ENCODE measurements around the gene DNM2. TPM values are rescaled to one million over a fixed set of nuclear protein-coding genes. Genes with fewer than 3 reads are reported as not detected.

Gene DNM2
- total RNA-seq, 1 experiment from 2014 or later = 59.5 TPM

GRCh38 chr19:10701955-10702525 is 15.8 kb upstream of the DNM2 start:
- Histone ChIP-seq H3K9me3 (replicated peaks) (no peaks in the 10 kb centered on the region), H3K27me3 (no peaks in the 10 kb centered on the region), H3K4me1 (peaks cover 2% of the 10 kb centered on the region; the same call in 1 of the 2 replicates), H3K36me3 (no peaks in the 10 kb centered on the region), H3K27ac (peak overlapping the region; percentile 57), H3K4me3 (peak overlapping the region; percentile 70)
- peak; percentile 64 to 65 for DNase-seq

- Histone ChIP-seq H3K27ac (no peak overlapping the region), H3K4me3 (no peak overlapping the region), H3K4me1 (peaks cover 2% of the 10 kb centered on the region; the same call in 1 of the 2 replicates), H3K36me3 (no peaks in the 10 kb centered on the region), H3K9me3 (replicated peaks) (no peaks in the 10 kb centered on the region), H3K27me3 (no peaks in the 10 kb centered on the region)
- peak; percentile 27 to 46 for DNase-seq
Measured at GRCh38 chr19:10706990-10707389, 10.9 kb upstream of the DNM2 start.

- H3K4me1 ChIP-seq = 0 out of 2 replicates have a peak, but pooled peaks cover 2% of the 10 kb centered on the region
- H3K27me3 ChIP-seq = no peaks in the 10 kb centered on the region
- H3K9me3 ChIP-seq (replicated peaks) = no peaks in the 10 kb centered on the region
- H3K36me3 ChIP-seq = no peaks in the 10 kb centered on the region
- H3K4me3 ChIP-seq = no peak overlapping the region
- DNase-seq = no peak
- no peak overlapping the region for H3K27ac ChIP-seq
Measured at GRCh38 chr19:10707440-10707839, 10.4 kb upstream of the DNM2 start.

GRCh38 chr19:10708291-10708690 is 9.6 kb upstream of the DNM2 start:
- no peaks in the 10 kb centered on the region for H3K4me1 ChIP-seq
- DNase-seq = no peak
- H3K27ac ChIP-seq = no peak overlapping the region

GRCh38 chr19:10712045-10712444 is 5.8 kb upstream of the DNM2 start:
- Histone ChIP-seq H3K36me3 (no peaks in the 10 kb centered on the region), H3K4me1 (no peaks in the 10 kb centered on the region), H3K9me3 (replicated peaks) (no peaks in the 10 kb centered on the region), H3K27ac (no peak overlapping the region), H3K27me3 (no peaks in the 10 kb centered on the region), H3K4me3 (no peak overlapping the region)
- DNase-seq = no peak

More at GRCh38 chr19:10708291-10708690, 9.6 kb upstream of the DNM2 start:
- Histone ChIP-seq H3K36me3 (no peaks in the 10 kb centered on the region), H3K4me3 (no peak overlapping the region), H3K27me3 (no peaks in the 10 kb centered on the region), H3K9me3 (replicated peaks) (no peaks in the 10 kb centered on the region)

GRCh38 chr19:10712754-10713153 is 5.1 kb upstream of the DNM2 start:
- Histone ChIP-seq H3K27ac (no peak overlapping the region), H3K4me3 (no peak overlapping the region), H3K9me3 (replicated peaks) (no peaks in the 10 kb centered on the region), H3K27me3 (no peaks in the 10 kb centered on the region), H3K4me1 (no peaks in the 10 kb centered on the region), H3K36me3 (no peaks in the 10 kb centered on the region)
- no peak for DNase-seq

GRCh38 chr19:10713317-10713716 is 4.6 kb upstream of the DNM2 start:
- Histone ChIP-seq H3K36me3 (no peaks in the 10 kb centered on the region), H3K4me1 (no peaks in the 10 kb centered on the region), H3K27me3 (no peaks in the 10 kb centered on the region), H3K9me3 (replicated peaks) (no peaks in the 10 kb centered on the region), H3K27ac (no peak overlapping the region), H3K4me3 (no peak overlapping the region)
- DNase-seq = no peak

GRCh38 chr19:10717054-10717355 is 874 bp upstream of the DNM2 start:
- H3K9me3 ChIP-seq (replicated peaks) = no peaks in the 10 kb centered on the region
- no peaks in the 10 kb centered on the region for H3K27me3 ChIP-seq
- no peak for DNase-seq
- H3K27ac ChIP-seq = no peak overlapping the region
- H3K4me3 ChIP-seq = no peak overlapping the region
- H3K4me1 ChIP-seq = no peaks in the 10 kb centered on the region
- H3K36me3 ChIP-seq = no peaks in the 10 kb centered on the region

GRCh38 chr19:10718205-10719196 is 622 bp downstream of the DNM2 start:
- DNase-seq = peak; percentile 57 to 58
- H3K4me3 ChIP-seq = peak overlapping the region; percentile 83
- no peaks in the 10 kb centered on the region for H3K36me3 ChIP-seq
- peak overlapping the region; percentile 55; the same call in 1 of the 2 replicates for H3K27ac ChIP-seq
- H3K4me1 ChIP-seq = no peaks in the 10 kb centered on the region
- H3K9me3 ChIP-seq (replicated peaks) = no peaks in the 10 kb centered on the region
- no peaks in the 10 kb centered on the region for H3K27me3 ChIP-seq

- H3K27me3 ChIP-seq = no peaks in the 10 kb centered on the region
- no peaks in the 10 kb centered on the region for H3K36me3 ChIP-seq
- H3K9me3 ChIP-seq (replicated peaks) = no peaks in the 10 kb centered on the region
- peak overlapping the region; percentile 83 for H3K4me3 ChIP-seq
- H3K4me1 ChIP-seq = no peaks in the 10 kb centered on the region
- no peak overlapping the region for H3K27ac ChIP-seq
- DNase-seq = no peak
Measured at GRCh38 chr19:10719466-10719961, 1.6 kb downstream of the DNM2 start.

GRCh38 chr19:10720607-10721125 is 2.8 kb downstream of the DNM2 start:
- no peaks in the 10 kb centered on the region for H3K27me3 ChIP-seq
- no peak overlapping the region for H3K27ac ChIP-seq
- H3K4me3 ChIP-seq = no peak overlapping the region
- no peaks in the 10 kb centered on the region for H3K36me3 ChIP-seq
- H3K4me1 ChIP-seq = no peaks in the 10 kb centered on the region
- no peaks in the 10 kb centered on the region for H3K9me3 ChIP-seq (replicated peaks)
- no peak for DNase-seq

GRCh38 chr19:10723591-10723990 is 5.7 kb downstream of the DNM2 start:
- no peak for DNase-seq
- Histone ChIP-seq H3K9me3 (replicated peaks) (no peaks in the 10 kb centered on the region), H3K27ac (no peak overlapping the region), H3K4me3 (no peak overlapping the region), H3K4me1 (no peaks in the 10 kb centered on the region), H3K27me3 (no peaks in the 10 kb centered on the region), H3K36me3 (no peaks in the 10 kb centered on the region)

- Histone ChIP-seq H3K27me3 (no peaks in the 10 kb centered on the region), H3K4me1 (no peaks in the 10 kb centered on the region), H3K9me3 (replicated peaks) (no peaks in the 10 kb centered on the region), H3K4me3 (no peak overlapping the region), H3K36me3 (no peaks in the 10 kb centered on the region), H3K27ac (no peak overlapping the region)
- no peak for DNase-seq
Measured at GRCh38 chr19:10724573-10725071, 6.7 kb downstream of the DNM2 start.

GRCh38 chr19:10725415-10725814 is 7.5 kb downstream of the DNM2 start:
- H3K4me3 ChIP-seq = no peak overlapping the region
- no peaks in the 10 kb centered on the region for H3K9me3 ChIP-seq (replicated peaks)
- no peaks in the 10 kb centered on the region for H3K36me3 ChIP-seq
- DNase-seq = no peak
- H3K27me3 ChIP-seq = no peaks in the 10 kb centered on the region
- H3K4me1 ChIP-seq = no peaks in the 10 kb centered on the region
- H3K27ac ChIP-seq = no peak overlapping the region

GRCh38 chr19:10726268-10726667 is 8.4 kb downstream of the DNM2 start:
- Histone ChIP-seq H3K27ac (no peak overlapping the region), H3K27me3 (no peaks in the 10 kb centered on the region), H3K9me3 (replicated peaks) (no peaks in the 10 kb centered on the region), H3K4me1 (no peaks in the 10 kb centered on the region), H3K4me3 (no peak overlapping the region), H3K36me3 (no peaks in the 10 kb centered on the region)
- no peak for DNase-seq

Measured in SJCRH30 (cell line).